Measurements from ENCODE around the gene TXNDC12. TPM values are rescaled to one million over a fixed set of nuclear protein-coding genes. Genes with fewer than 3 reads are reported as not detected.
"Not testable (repeated sequence)": the region's sequence is repeated elsewhere in the genome, so short reads cannot be mapped to it uniquely, and the experiment has no call there.

The TXNDC12 gene
- total RNA-seq, 1 experiment from 2014 or later: 77.5 TPM

DNA sequence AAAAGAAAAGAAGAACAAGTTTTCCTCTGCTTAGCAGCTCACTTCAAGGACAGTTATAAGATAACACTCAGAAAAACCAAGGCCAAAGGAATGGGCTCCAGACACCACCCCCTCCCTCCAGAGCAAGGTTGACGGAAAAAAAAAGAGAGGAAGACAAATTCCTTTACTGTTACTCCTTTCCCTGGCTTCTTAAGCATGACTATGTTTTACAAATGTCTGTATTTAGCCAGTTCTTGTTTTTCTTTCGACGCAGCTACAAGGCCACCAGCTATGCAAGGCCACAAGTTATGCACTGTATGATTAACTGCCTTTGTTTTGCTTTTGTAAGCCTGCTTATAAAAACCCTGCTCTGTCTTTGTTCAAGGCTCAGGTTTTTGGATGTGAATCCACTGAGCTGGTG lies 49.4 kb downstream of the TXNDC12 start:
- POLR2A ChIA-PET: interaction anchor here (0.6 kb wide), 1 partner anchor 358 kb away, joined by 6 read pairs; no protein-coding TSS in a partner anchor
- intact Hi-C loops (cut with micrococcal nuclease; ENCODE audit: unreplicated experiment); ATAC-seq; in situ Hi-C loops (cut with HindIII; ENCODE audit: low pct_unique_long_range_greater_than_20kb, low sequenced_read_pairs); H3K9me3 ChIP-seq (ENCODE audit: control insufficient read depth, insufficient read depth, low read depth, low read length); H3K27ac ChIP-seq (ENCODE audit: low read length); H3K36me3 ChIP-seq (ENCODE audit: control insufficient read depth, insufficient read depth, low read length); H3K4me1 ChIP-seq (ENCODE audit: control insufficient read depth, insufficient read depth, low read length); H3K4me3 ChIP-seq (ENCODE audit: low read depth in 2 of 2, low read length in 2 of 2); DNase-seq (ENCODE audit: low read depth, low spot score); H3K27me3 ChIP-seq (ENCODE audit: control insufficient read depth, insufficient read depth, low read length); CTCF ChIA-PET; BruUV-seq (replicated peaks): not testable (repeated sequence)

DNA sequence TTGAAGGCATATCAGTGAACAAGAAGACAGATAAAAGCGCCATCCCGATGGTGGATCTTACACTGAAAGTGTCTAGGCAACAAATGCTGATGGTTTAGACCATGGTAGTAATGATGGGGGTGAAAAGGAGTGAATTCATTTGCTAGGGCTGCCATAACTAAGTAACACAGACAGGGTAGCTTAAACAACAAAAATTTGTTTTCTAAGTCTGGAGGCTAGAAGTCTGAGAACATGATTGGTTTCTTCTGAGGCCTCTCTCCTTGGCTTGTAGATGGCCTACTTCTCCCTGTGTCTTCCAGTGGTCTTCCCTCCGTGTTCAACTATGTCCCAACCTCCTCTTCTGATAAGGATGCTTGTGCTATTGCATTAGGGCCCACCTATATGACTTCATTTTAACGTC lies 51.1 kb downstream of the TXNDC12 start:
- in situ Hi-C loops (cut with HindIII; ENCODE audit: low pct_unique_long_range_greater_than_20kb, low sequenced_read_pairs): no loop called here
- intact Hi-C loops (cut with micrococcal nuclease; ENCODE audit: unreplicated experiment): no loop called here

More for the DNA sequence above, 51.1 kb downstream of the TXNDC12 start:
- H3K27ac ChIP-seq (ENCODE audit: low read length): no peak overlapping the region
- CTCF ChIA-PET: no interaction called here
- TF ChIP-seq REST (IDR thresholded peaks at IDR 0.05; ENCODE audit: insufficient read depth in 1 of 2, low read depth in 2 of 2, low read length in 1 of 2) (no peak), POLR2AphosphoS5 (IDR thresholded peaks at IDR 0.05; ENCODE audit: low read depth, low read length) (no peak), SIN3A (IDR thresholded peaks at IDR 0.05; ENCODE audit: borderline replicate concordance, insufficient read depth, low read depth, low read length) (no peak), TCF7L2 (IDR thresholded peaks at IDR 0.05; ENCODE audit: low read depth, low read length) (no peak), CTCF (IDR thresholded peaks at IDR 0.05) (no peak)
- H3K27me3 ChIP-seq (ENCODE audit: control insufficient read depth, insufficient read depth, low read length): no peaks in the 10 kb centered on the region
- ATAC-seq (no peak), DNase-seq (ENCODE audit: low read depth, low spot score) (no peak)
- H3K4me1 ChIP-seq (ENCODE audit: control insufficient read depth, insufficient read depth, low read length): no peaks in the 10 kb centered on the region
- no TSS peak for BruUV-seq (replicated peaks)
- no peak overlapping the region for H3K4me3 ChIP-seq (ENCODE audit: low read depth in 2 of 2, low read length in 2 of 2)
- H3K36me3 ChIP-seq (ENCODE audit: control insufficient read depth, insufficient read depth, low read length): no peaks in the 10 kb centered on the region
- no peaks in the 10 kb centered on the region for H3K9me3 ChIP-seq (ENCODE audit: control insufficient read depth, insufficient read depth, low read depth, low read length)
- POLR2A ChIA-PET: no interaction called here
